HEK293 (cell line): ENCODE data around the gene COX10.

Source experiments
- ATF2 ChIP-seq: fragments of 450-650 bp; formaldehyde crosslinking; IDR thresholded peaks from 2 replicates; pipeline ENCODE4 v1.5.1; 2016; ENCODE audit warnings: missing biosample characterization, missing genetic modification characterization, low read depth
- CTCF ChIP-seq: fragments of 450-650 bp; formaldehyde crosslinking; IDR thresholded peaks from 2 replicates; pipeline ENCODE4 v1.5.1; 2016; ENCODE audit warnings: missing biosample characterization, missing genetic modification characterization
- ZNF184 ChIP-seq: fragments of 450-650 bp; IDR thresholded peaks from 2 replicates; pipeline ENCODE4 v1.5.1; 2018; ENCODE audit warnings: missing biosample characterization, mild to moderate bottlenecking, missing genetic modification characterization
- ZNF354C ChIP-seq: fragments of 450-650 bp; formaldehyde crosslinking; IDR thresholded peaks from 2 replicates; pipeline ENCODE4 v1.5.1; 2016; ENCODE audit warnings: missing biosample characterization, missing genetic modification characterization, low read depth, borderline replicate concordance
- ZNF548 ChIP-seq: fragments of 450-650 bp; formaldehyde crosslinking; IDR thresholded peaks from 2 replicates; pipeline ENCODE4 v1.5.1; 2016; ENCODE audit warnings: missing biosample characterization, missing genetic modification characterization
- ZNF561 ChIP-seq: fragments of 450-650 bp; IDR thresholded peaks from 2 replicates; pipeline ENCODE4 v1.5.1; 2018; ENCODE audit warnings: missing biosample characterization, missing genetic modification characterization, borderline replicate concordance
- ZNF670 ChIP-seq: fragments of 450-650 bp; formaldehyde crosslinking; IDR thresholded peaks from 2 replicates; pipeline ENCODE4 v1.5.1; 2016; ENCODE audit warnings: missing biosample characterization, missing genetic modification characterization, low read depth

DNA sequence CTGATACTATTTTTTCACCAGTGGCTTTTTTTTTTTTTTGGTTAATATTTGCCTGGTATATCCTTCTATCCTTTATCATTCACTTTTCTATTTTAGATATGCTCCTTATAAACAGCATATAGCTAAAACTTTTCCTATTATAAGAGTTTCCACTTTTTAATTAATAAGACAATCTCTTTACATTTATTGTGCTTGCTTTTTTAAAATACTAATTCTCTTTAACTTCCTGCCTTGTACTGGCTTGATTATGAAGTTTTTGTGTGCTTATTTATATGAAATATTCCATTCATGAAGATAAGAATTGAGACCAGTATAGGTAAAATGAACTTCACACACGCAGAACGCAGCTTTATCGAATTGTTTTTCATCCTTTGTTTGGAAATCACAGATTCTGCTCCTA lies 176.3 kb downstream of the COX10 start:
- no peak for TF ChIP-seq CTCF
- TF ChIP-seq ZNF548 (tag by site-specific recombination) = no peak
- no peak for TF ChIP-seq ZNF561 (tag by site-specific recombination)
- no peak for TF ChIP-seq ZNF184 (tag by site-specific recombination)
- TF ChIP-seq ATF2 (tag by site-specific recombination) = no peak
- no peak for TF ChIP-seq ZNF354C
- TF ChIP-seq ZNF670 (tag by site-specific recombination) = no peak
